Thyroid gland (tissue), 4 donors: ENCODE results near the gene F8A2. TPM values are rescaled to one million over a fixed set of nuclear protein-coding genes. Genes with fewer than 3 reads are reported as not detected.
"Not testable (repeated sequence)": the region's sequence is repeated elsewhere in the genome, so short reads cannot be mapped to it uniquely, and the experiment has no call there.

ENCODE experiments used
- DNase-seq, 2 donors: peaks; one replicate each; pipeline ENCODE4 v3.0.0-alpha.2; 2019
- H3K27ac ChIP-seq, 3 donors: fragments of 200-600 bp; sonication (generic); 1 replicate in 2 of 3; 2 replicates in 1 of 3; pipeline ENCODE4 v1.5.1; 2016 to 2019; ENCODE audit warnings: mild to moderate bottlenecking in 1 of 3, moderate library complexity in 1 of 3
- H3K27me3 ChIP-seq: fragments of 200-600 bp; sonication (generic); one replicate; pipeline ENCODE4 v1.5.1; 2019
- H3K36me3 ChIP-seq, 2 donors: fragments of 200-600 bp; sonication (generic); one replicate each; pipeline ENCODE4 v1.5.1; 2016 to 2019
- H3K4me1 ChIP-seq, 2 donors: fragments of 200-600 bp; sonication (generic); one replicate each; pipeline ENCODE4 v1.5.1; 2017 to 2019
- H3K4me3 ChIP-seq, 3 donors: fragments of 200-600 bp; sonication (generic); replicated peaks in 1 of 3; 1 replicate in 2 of 3; 2 replicates in 1 of 3; pipeline ENCODE4 v1.5.1; 2016; ENCODE audit warnings: mild to moderate bottlenecking in 1 of 3
- H3K9me3 ChIP-seq: fragments of 200-600 bp; sonication (generic); one replicate; pipeline ENCODE4 v1.5.1; 2017
- CTCF ChIP-seq, 6 experiments: fragments of 200-600 bp in 3 of 6; fragments of 450-650 bp in 3 of 6; sonication (generic) in 3 of 6; IDR thresholded peaks; one replicate each; pipeline ENCODE4 v1.5.1; 2016 to 2019; ENCODE audit warnings: antibody characterized with exemption in 6 of 6, mild to moderate bottlenecking in 2 of 6, inconsistent platforms in 1 of 6, moderate library complexity in 1 of 6
- POLR2A ChIP-seq, 2 donors: fragments of 450-650 bp; IDR thresholded peaks; one replicate each; pipeline ENCODE4 v1.6.1; 2017; ENCODE audit warnings: antibody characterized with exemption in 2 of 2, mild to moderate bottlenecking in 2 of 2, moderate library complexity in 1 of 2
- WGBS, 2 donors: methylation state at CpG; one replicate each; pipeline ENCODE4 v1.1.5; 2017; 5-methylcytosine and 5-hydroxymethylcytosine counted together
- intact Hi-C: fragments of 100-400 bp; cut with DNase I; formaldehyde crosslinking; loops from one replicate; pipeline ENCODE4 v1.15.1; 2023
- microRNA-seq: library from miRNA; unstranded; fragments of <30 nt; microRNA quantifications from one replicate; pipeline ENCODE4, GENCODE V29; 2016
- small RNA-seq: library from RNA; depleted of rRNA; stranded (forward); fragments of <200 nt; gene quantifications from one replicate; pipeline ENCODE3, GENCODE V24; 2016
- total RNA-seq, 4 donors: library from RNA; depleted of rRNA; stranded (reverse); fragments of >200 nt; gene quantifications; one replicate each; pipeline ENCODE4 v1.2.3, GENCODE V29; 2016

The F8A2 gene
- total RNA-seq, 4 donors from 2014 or later, result not detected

GRCh38 chrX:155389634-155390033 lies 7.7 kb downstream of the F8A2 start:
- Histone ChIP-seq H3K4me3 (no peak overlapping the region), H3K36me3 (no peaks in the 10 kb centered on the region), H3K9me3 (no peaks in the 10 kb centered on the region), H3K27ac (no peak overlapping the region), H3K4me1 (no peaks in the 10 kb centered on the region), H3K27me3 (no peaks in the 10 kb centered on the region)
- 100% methylated on average over 5 of the region's 8 CpGs for WGBS, 2 donors
- TF ChIP-seq CTCF (IDR thresholded peaks at IDR 0.05) (no peak), POLR2A (IDR thresholded peaks at IDR 0.05) (no peak)
- intact Hi-C loops, result no loop called here
- no peak for DNase-seq

- intact Hi-C loops, DNase-seq, H3K4me1 ChIP-seq, H3K36me3 ChIP-seq, H3K27me3 ChIP-seq, H3K9me3 ChIP-seq, H3K4me3 ChIP-seq, H3K27ac ChIP-seq: not testable (repeated sequence)
- 80 to 90% methylated on average over 7 of the region's 7 CpGs for WGBS, 2 donors
Observed at GRCh38 chrX:155394747-155395276, 12.9 kb downstream of the F8A2 start.

GRCh38 chrX:155406429-155406828 lies 24.5 kb downstream of the F8A2 start:
- no peaks in the 10 kb centered on the region for H3K36me3 ChIP-seq
- DNase-seq, result no peak
- H3K27ac ChIP-seq, result no peak overlapping the region
- no peaks in the 10 kb centered on the region for H3K9me3 ChIP-seq
- WGBS, 2 donors, result 89 to 100% methylated on average over 2 of the region's 2 CpGs
- no peaks in the 10 kb centered on the region for H3K27me3 ChIP-seq
- intact Hi-C loops, result no loop called here
- H3K4me3 ChIP-seq, result no peak overlapping the region
- no peak for TF ChIP-seq CTCF (IDR thresholded peaks at IDR 0.05)
- no peak for TF ChIP-seq POLR2A (IDR thresholded peaks at IDR 0.05)
- no peaks in the 10 kb centered on the region for H3K4me1 ChIP-seq

- intact Hi-C loops, result no loop called here
- Histone ChIP-seq H3K27ac (no peak overlapping the region), H3K4me1 (no peaks in the 10 kb centered on the region), H3K9me3 (no peaks in the 10 kb centered on the region), H3K27me3 (no peaks in the 10 kb centered on the region), H3K4me3 (no peak overlapping the region), H3K36me3 (no peaks in the 10 kb centered on the region)
- no peak for DNase-seq
- 88 to 100% methylated on average over 1 of the region's 1 CpG for WGBS, 2 donors
- TF ChIP-seq POLR2A (IDR thresholded peaks at IDR 0.05) (no peak), CTCF (IDR thresholded peaks at IDR 0.05) (no peak)
Observed at GRCh38 chrX:155417769-155418168, 35.9 kb downstream of the F8A2 start.

Small RNAs within 50 kb of the gene (microRNA-seq; reads per million reads assigned to microRNA genes)
- not detected for gene MIR1184-2

Small RNAs within 50 kb of the gene (small RNA-seq; reads per million reads assigned to genes)
- not detected for gene MIR1184-2

Other genes starting within 250 kb of the F8A2 start
- 10 to 100 TPM; 36.8 to 46.2 (median 39.0) TPM for gene VBP1, start 165.6 kb upstream of the F8A2 start, total RNA-seq
- 1 to 10 TPM; 2.1 to 4.3 (median 3.3) TPM for gene RAB39B, start 117.6 kb upstream of the F8A2 start, total RNA-seq
- 10 to 100 TPM; 55.8 to 78.3 (median 71.8) TPM for gene CLIC2, start 47.5 kb upstream of the F8A2 start, total RNA-seq
- 10 to 100 TPM; 17.2 to 33.0 (median 30.8) TPM for gene F8A3, start 76.5 kb downstream of the F8A2 start, total RNA-seq
- 1 to 10 TPM; 1.9 to 3.0 (median 2.1) TPM for gene SPRY3, start 230.5 kb downstream of the F8A2 start, total RNA-seq
- 10 to 100 TPM; 30.1 to 54.1 (median 35.5) TPM for gene TMLHE, start 230.9 kb downstream of the F8A2 start, total RNA-seq